Ascending aorta (tissue), 2 donors: ENCODE measurements around the gene LNX1. TPM values are rescaled to one million over a fixed set of nuclear protein-coding genes. Genes with fewer than 3 reads are reported as not detected.
A peak's percentile ranks its signal among the peaks of the same experiment; 100 is the strongest.

Experiments
- DNase-seq, 2 donors: peaks; one replicate each; pipeline ENCODE4 v3.0.0-alpha.2; 2019; ENCODE audit warnings: low spot score in 2 of 2
- H3K27ac ChIP-seq, 2 donors: fragments of 200-600 bp; sonication (generic); one replicate each; pipeline ENCODE4 v1.5.1; 2016 to 2017; ENCODE audit warnings: mild to moderate bottlenecking in 1 of 2
- H3K27me3 ChIP-seq: fragments of 200-600 bp; sonication (generic); one replicate; pipeline ENCODE4 v1.5.1; 2017
- H3K36me3 ChIP-seq, 2 donors: fragments of 200-600 bp; sonication (generic); one replicate each; pipeline ENCODE4 v1.5.1; 2016
- H3K4me1 ChIP-seq, 2 donors: fragments of 200-600 bp; sonication (generic); one replicate each; pipeline ENCODE4 v1.5.1; 2016 to 2017; ENCODE audit warnings: mild to moderate bottlenecking in 1 of 2
- H3K4me3 ChIP-seq, 2 donors: fragments of 200-600 bp; sonication (generic); one replicate each; pipeline ENCODE4 v1.5.1; 2016 to 2017; ENCODE audit warnings: mild to moderate bottlenecking in 1 of 2
- H3K9me3 ChIP-seq, 2 donors: fragments of 200-600 bp; sonication (generic); one replicate each; pipeline ENCODE4 v1.5.1; 2016
- intact Hi-C: fragments of 100-400 bp; cut with DNase I; formaldehyde crosslinking; loops from one replicate; pipeline ENCODE4 v1.15.1; 2023
- total RNA-seq: library from RNA; depleted of rRNA; stranded (reverse); fragments of >200 nt; gene quantifications from one replicate; pipeline ENCODE4 v1.1.0, GENCODE V29; 2016
- TF ChIP-seq, protein P1 (sequence below), 3 experiments: fragments of 200-600 bp in 2 of 3; fragments of 450-650 bp in 1 of 3; sonication (generic) in 2 of 3; IDR thresholded peaks; one replicate each; pipeline ENCODE4 v1.5.1; 2016 to 2019; ENCODE audit warnings: antibody characterized with exemption in 3 of 3, mild to moderate bottlenecking in 1 of 3, moderate library complexity in 1 of 3

LNX1 gene
- total RNA-seq, 1 donor from 2014 or later = 4.0 TPM

DNA sequence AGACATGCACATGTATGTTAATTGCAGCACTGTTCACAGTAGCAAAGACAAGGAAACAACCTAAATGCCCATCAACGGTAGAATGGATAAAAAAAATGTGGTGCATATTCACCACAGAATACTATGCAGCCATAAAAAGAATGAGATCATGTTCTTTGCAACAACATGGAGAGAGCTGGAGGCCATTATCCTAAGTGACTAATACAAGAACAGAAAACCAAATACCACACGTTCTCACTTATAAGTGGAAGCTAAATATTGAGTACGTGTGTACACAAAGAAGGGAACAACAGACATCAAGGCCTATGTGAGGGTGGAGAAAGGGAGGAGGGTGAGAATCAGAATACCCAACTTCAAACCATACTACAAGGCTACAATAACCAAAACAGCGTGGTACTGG is 17.4 kb upstream of the LNX1 start:
- TF ChIP-seq, protein P1, sequence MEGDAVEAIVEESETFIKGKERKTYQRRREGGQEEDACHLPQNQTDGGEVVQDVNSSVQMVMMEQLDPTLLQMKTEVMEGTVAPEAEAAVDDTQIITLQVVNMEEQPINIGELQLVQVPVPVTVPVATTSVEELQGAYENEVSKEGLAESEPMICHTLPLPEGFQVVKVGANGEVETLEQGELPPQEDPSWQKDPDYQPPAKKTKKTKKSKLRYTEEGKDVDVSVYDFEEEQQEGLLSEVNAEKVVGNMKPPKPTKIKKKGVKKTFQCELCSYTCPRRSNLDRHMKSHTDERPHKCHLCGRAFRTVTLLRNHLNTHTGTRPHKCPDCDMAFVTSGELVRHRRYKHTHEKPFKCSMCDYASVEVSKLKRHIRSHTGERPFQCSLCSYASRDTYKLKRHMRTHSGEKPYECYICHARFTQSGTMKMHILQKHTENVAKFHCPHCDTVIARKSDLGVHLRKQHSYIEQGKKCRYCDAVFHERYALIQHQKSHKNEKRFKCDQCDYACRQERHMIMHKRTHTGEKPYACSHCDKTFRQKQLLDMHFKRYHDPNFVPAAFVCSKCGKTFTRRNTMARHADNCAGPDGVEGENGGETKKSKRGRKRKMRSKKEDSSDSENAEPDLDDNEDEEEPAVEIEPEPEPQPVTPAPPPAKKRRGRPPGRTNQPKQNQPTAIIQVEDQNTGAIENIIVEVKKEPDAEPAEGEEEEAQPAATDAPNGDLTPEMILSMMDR (IDR thresholded peaks at IDR 0.05) = no peak
- Histone ChIP-seq H3K4me1 (no peaks in the 10 kb centered on the region), H3K4me3 (no peak overlapping the region), H3K9me3 (peaks cover 0 to 3% of the 10 kb centered on the region in 2 donors), H3K36me3 (no peaks in the 10 kb centered on the region), H3K27me3 (no peaks in the 10 kb centered on the region), H3K27ac (no peak overlapping the region)
- no peak for DNase-seq
- intact Hi-C loops = no loop called here

DNA sequence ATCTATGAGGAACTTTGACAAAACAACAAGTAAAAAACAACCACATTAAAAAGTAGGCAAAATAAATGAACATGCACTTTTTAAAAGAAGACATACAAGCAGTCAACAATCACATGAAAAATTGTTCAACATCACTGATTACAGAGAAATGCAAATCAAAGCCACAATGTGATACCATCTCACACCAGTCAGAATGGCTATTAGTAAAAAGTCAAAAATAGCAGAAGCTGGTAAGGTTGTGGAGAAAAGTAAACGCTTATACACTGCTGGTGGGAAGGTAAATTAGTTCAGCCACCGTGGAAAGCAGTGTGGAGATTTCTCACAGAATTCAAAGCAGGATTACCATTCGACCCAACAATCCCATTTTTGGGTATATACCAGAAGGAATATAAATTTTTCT is 17.0 kb upstream of the LNX1 start:
- DNase-seq = no peak
- no peaks in the 10 kb centered on the region for H3K27me3 ChIP-seq
- H3K9me3 ChIP-seq = peaks cover 0 to 3% of the 10 kb centered on the region in 2 donors
- no peak overlapping the region for H3K4me3 ChIP-seq
- H3K27ac ChIP-seq = no peak overlapping the region
- H3K36me3 ChIP-seq = no peaks in the 10 kb centered on the region
- no peaks in the 10 kb centered on the region for H3K4me1 ChIP-seq
- TF ChIP-seq, protein P1 (IDR thresholded peaks at IDR 0.05) = no peak
- intact Hi-C loops = no loop called here

DNA sequence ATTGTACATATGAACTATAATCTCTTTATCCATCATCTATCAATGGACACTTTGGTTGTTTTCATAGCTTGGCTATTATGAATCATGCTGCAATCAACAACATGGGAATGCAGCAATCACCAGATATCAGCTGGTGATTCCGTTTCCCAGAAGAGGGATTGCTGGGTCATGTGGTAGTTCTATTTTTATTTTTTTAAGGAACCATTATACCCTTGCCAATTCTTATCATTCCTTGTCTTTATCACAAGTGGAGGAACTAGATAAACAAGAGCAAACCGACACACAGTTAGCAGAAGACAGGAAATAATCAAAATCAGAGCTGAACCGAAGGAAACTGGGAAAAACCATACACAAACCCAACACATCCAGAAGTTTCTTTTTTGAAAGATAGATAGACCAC is 14.5 kb upstream of the LNX1 start:
- no peaks in the 10 kb centered on the region for H3K4me1 ChIP-seq
- H3K4me3 ChIP-seq = no peak overlapping the region
- no peak for DNase-seq
- intact Hi-C loops = no loop called here
- H3K9me3 ChIP-seq = peaks cover 0 to 3% of the 10 kb centered on the region in 2 donors
- H3K27ac ChIP-seq = no peak overlapping the region
- TF ChIP-seq, protein P1 (IDR thresholded peaks at IDR 0.05) = no peak
- no peaks in the 10 kb centered on the region for H3K36me3 ChIP-seq
- no peaks in the 10 kb centered on the region for H3K27me3 ChIP-seq

DNA sequence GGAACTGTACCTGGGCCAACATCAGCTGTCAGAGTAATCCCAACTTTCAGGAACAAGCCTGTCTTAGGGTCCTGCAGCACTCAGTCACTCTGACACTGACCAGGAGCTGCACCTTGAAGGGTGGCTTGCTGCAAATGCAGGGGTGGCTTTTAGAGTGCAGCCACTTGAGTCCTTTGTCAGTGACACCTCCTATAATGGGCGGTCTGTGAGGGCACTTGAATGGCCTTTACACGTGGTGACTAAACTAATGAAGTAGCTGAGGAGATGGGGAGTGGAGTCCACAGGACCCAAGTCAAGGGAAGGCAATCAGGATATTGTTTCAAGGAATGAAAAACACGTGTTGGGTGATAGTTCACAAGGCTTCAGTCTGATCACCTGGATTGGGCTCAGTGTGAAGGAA is 11.1 kb upstream of the LNX1 start:
- DNase-seq = no peak
- H3K4me1 ChIP-seq = no peaks in the 10 kb centered on the region
- H3K27ac ChIP-seq = no peak overlapping the region
- intact Hi-C loops = no loop called here
- no peaks in the 10 kb centered on the region for H3K36me3 ChIP-seq
- no peaks in the 10 kb centered on the region for H3K9me3 ChIP-seq
- no peaks in the 10 kb centered on the region for H3K27me3 ChIP-seq
- H3K4me3 ChIP-seq = no peak overlapping the region
- TF ChIP-seq, protein P1 (IDR thresholded peaks at IDR 0.05) = no peak

DNA sequence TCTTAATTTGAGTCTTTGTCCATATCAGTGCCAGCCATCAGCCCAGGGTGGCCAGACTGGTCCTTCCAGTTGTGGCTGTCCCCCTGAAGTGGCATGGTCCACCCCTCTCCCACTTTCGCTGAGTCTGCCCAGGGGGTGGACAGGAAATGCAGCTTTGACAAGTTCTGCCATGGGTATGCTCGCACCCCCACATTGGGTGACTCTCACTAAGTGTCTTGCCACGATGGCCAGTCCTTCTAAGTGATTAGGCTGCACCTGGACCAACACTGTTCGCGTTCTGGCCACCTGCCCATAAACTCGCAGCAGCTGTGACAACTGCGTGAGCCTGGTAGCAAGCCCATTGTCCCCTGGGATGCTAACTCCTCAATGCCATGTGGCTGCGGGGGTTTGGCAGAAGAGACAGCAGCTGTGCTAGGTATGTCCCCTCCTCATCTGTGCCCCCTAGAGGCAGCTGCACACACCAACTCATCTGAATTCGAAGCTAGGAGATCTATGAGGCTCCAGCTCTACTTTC is 10.0 kb upstream of the LNX1 start:
- TF ChIP-seq, protein P1 (IDR thresholded peaks at IDR 0.05) = peak in 1 of 3 experiments; percentile 5
- H3K27me3 ChIP-seq = no peaks in the 10 kb centered on the region
- H3K27ac ChIP-seq = no peak overlapping the region
- H3K4me3 ChIP-seq = no peak overlapping the region
- DNase-seq = no peak
- no peaks in the 10 kb centered on the region for H3K9me3 ChIP-seq
- H3K4me1 ChIP-seq = no peaks in the 10 kb centered on the region
- H3K36me3 ChIP-seq = no peaks in the 10 kb centered on the region
- intact Hi-C loops = no loop called here

DNA sequence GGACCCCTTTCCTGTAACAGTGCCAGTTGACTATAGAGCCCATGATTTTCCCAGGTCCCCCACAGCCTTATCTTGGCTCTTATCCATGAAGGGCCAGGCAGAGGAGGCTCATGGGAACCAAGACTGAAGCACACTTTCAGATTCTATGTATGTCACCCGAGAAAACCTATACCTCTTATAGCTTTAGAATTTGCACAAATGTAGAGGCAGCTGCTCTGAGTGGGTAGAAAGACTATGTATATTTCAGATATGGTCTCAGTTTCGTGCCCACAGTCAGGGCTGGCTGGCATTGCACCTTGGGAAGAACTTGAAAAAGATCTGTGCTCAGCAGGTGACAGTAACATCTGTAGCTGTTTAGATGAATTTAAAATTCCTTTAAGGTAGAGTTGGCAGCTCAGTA is 8.3 kb upstream of the LNX1 start:
- Histone ChIP-seq H3K27ac (peak overlapping the region in 1 of 2 donors; percentile 7), H3K36me3 (no peaks in the 10 kb centered on the region), H3K9me3 (no peaks in the 10 kb centered on the region), H3K4me3 (no peak overlapping the region), H3K27me3 (no peaks in the 10 kb centered on the region), H3K4me1 (no peaks in the 10 kb centered on the region)
- DNase-seq = no peak
- TF ChIP-seq, protein P1 (IDR thresholded peaks at IDR 0.05) = no peak
- intact Hi-C loops = no loop called here
